Gastroesophageal sphincter (tissue), 4 donors: ENCODE results near the gene SNX3. TPM values are rescaled to one million over a fixed set of nuclear protein-coding genes. Genes with fewer than 3 reads are reported as not detected.

Experiments used
- ATAC-seq: fragments of 150-250 bp; one replicate; pipeline ENCODE4 v1.9.1; 2016; ENCODE audit warnings: mild to moderate bottlenecking, moderate library complexity
- H3K27ac ChIP-seq, 4 donors: fragments of 200-600 bp; sonication (generic) in 3 of 4; 1 replicate in 3 of 4; 2 replicates in 1 of 4; pipeline ENCODE4 v1.5.1; 2016 to 2019
- H3K27me3 ChIP-seq: fragments of 200-600 bp; sonication (generic); one replicate; pipeline ENCODE4 v1.5.1; 2019
- H3K36me3 ChIP-seq, 2 donors: fragments of 200-600 bp; sonication (generic); one replicate each; pipeline ENCODE4 v1.5.1; 2019; ENCODE audit warnings: control low read depth in 1 of 2
- H3K4me1 ChIP-seq, 3 donors: fragments of 200-600 bp; sonication (generic); 1 replicate in 2 of 3; 2 replicates in 1 of 3; pipeline ENCODE4 v1.5.1; 2016 to 2019; ENCODE audit warnings: control low read depth in 2 of 3
- H3K4me3 ChIP-seq, 2 donors: fragments of 200-600 bp; sonication (generic); one replicate each; pipeline ENCODE4 v1.5.1; 2019; ENCODE audit warnings: mild to moderate bottlenecking in 1 of 2, moderate library complexity in 1 of 2
- H3K9me3 ChIP-seq, 3 donors: fragments of 200-600 bp; sonication (generic); one replicate each; pipeline ENCODE4 v1.5.1; 2017 to 2019; ENCODE audit warnings: control low read depth in 2 of 3
- CTCF ChIP-seq, 4 experiments: fragments of 200-600 bp in 2 of 4; fragments of 450-650 bp in 2 of 4; sonication (generic) in 1 of 4; IDR thresholded peaks; one replicate each; pipeline ENCODE4 v1.5.1; 2017 to 2019; ENCODE audit warnings: antibody characterized with exemption in 4 of 4, mild to moderate bottlenecking in 2 of 4, moderate library complexity in 2 of 4
- EP300 ChIP-seq: sonication (generic); formaldehyde crosslinking; IDR thresholded peaks from one replicate; pipeline ENCODE4 v1.6.1; 2017; ENCODE audit warnings: antibody characterized with exemption, mild to moderate bottlenecking
- POLR2A ChIP-seq, 2 donors: fragments of 450-650 bp; IDR thresholded peaks; one replicate each; pipeline ENCODE4 v1.6.1; 2017; ENCODE audit warnings: antibody characterized with exemption in 2 of 2, mild to moderate bottlenecking in 2 of 2, moderate library complexity in 1 of 2
- POLR2AphosphoS5 ChIP-seq: sonication (generic); formaldehyde crosslinking; IDR thresholded peaks from one replicate; pipeline ENCODE4 v1.6.1; 2017; ENCODE audit warnings: antibody characterized with exemption
- WGBS, 2 donors: methylation state at CpG; one replicate each; pipeline ENCODE4 v1.1.5; 2018; ENCODE audit warnings: low coverage in 1 of 2; 5-methylcytosine and 5-hydroxymethylcytosine counted together
- total RNA-seq, 4 donors: library from RNA; depleted of rRNA; stranded (reverse); fragments of >200 nt; gene quantifications; one replicate each; pipeline ENCODE4 v1.1.0, GENCODE V29; 2016

Gene SNX3
- total RNA-seq, 4 donors from 2014 or later = 141 to 183 (median 160) TPM

- H3K27ac ChIP-seq = no peak overlapping the region
- ATAC-seq = no peak
- no peaks in the 10 kb centered on the region for H3K9me3 ChIP-seq
- H3K4me3 ChIP-seq = no peak overlapping the region
- TF ChIP-seq POLR2A (IDR thresholded peaks at IDR 0.05) (no peak), CTCF (IDR thresholded peaks at IDR 0.05) (no peak), POLR2AphosphoS5 (no peak), EP300 (no peak)
- peaks cover 0 to 6% (median 0%) of the 10 kb centered on the region in 3 donors for H3K4me1 ChIP-seq
- 82 to 96% methylated on average over 3 to 4 of the region's 4 CpGs for WGBS, 2 donors
- H3K27me3 ChIP-seq = no peaks in the 10 kb centered on the region
- H3K36me3 ChIP-seq = peaks cover 0 to 18% of the 10 kb centered on the region in 2 donors
Measured at GRCh38 chr6:108235127-108235526, 25.7 kb downstream of the SNX3 start.

- no peak for TF ChIP-seq EP300
- no peak for TF ChIP-seq POLR2A (IDR thresholded peaks at IDR 0.05)
- TF ChIP-seq POLR2AphosphoS5 = no peak
- TF ChIP-seq CTCF (IDR thresholded peaks at IDR 0.05) = no peak
- no peaks in the 10 kb centered on the region for H3K27me3 ChIP-seq
- WGBS, 2 donors = 70 to 73% methylated on average over 2 of the region's 8 CpGs
- H3K36me3 ChIP-seq = peaks cover 0 to 17% of the 10 kb centered on the region in 2 donors
- H3K4me1 ChIP-seq = peaks cover 0 to 6% (median 0%) of the 10 kb centered on the region in 3 donors
- H3K9me3 ChIP-seq = no peaks in the 10 kb centered on the region
- ATAC-seq = no peak
- no peak overlapping the region for H3K4me3 ChIP-seq
- H3K27ac ChIP-seq = no peak overlapping the region
Measured at GRCh38 chr6:108228416-108228815, 32.4 kb downstream of the SNX3 start.

- no peaks in the 10 kb centered on the region for H3K27me3 ChIP-seq
- WGBS, 2 donors = 96 to 100% methylated on average over 1 to 3 of the region's 3 CpGs
- H3K4me1 ChIP-seq = peaks cover 0 to 2% (median 0%) of the 10 kb centered on the region in 3 donors
- peaks cover 0 to 21% of the 10 kb centered on the region in 2 donors for H3K36me3 ChIP-seq
- H3K27ac ChIP-seq = no peak overlapping the region
- H3K9me3 ChIP-seq = no peaks in the 10 kb centered on the region
- H3K4me3 ChIP-seq = no peak overlapping the region
- no peak for ATAC-seq
- no peak for TF ChIP-seq EP300
- no peak for TF ChIP-seq POLR2A (IDR thresholded peaks at IDR 0.05)
- TF ChIP-seq CTCF (IDR thresholded peaks at IDR 0.05) = no peak
- TF ChIP-seq POLR2AphosphoS5 = no peak
Measured at GRCh38 chr6:108227290-108227689, 33.5 kb downstream of the SNX3 start.

- TF ChIP-seq POLR2AphosphoS5 (no peak), EP300 (no peak), CTCF (IDR thresholded peaks at IDR 0.05) (no peak), POLR2A (IDR thresholded peaks at IDR 0.05) (no peak)
- Histone ChIP-seq H3K4me1 (no peaks in the 10 kb centered on the region), H3K36me3 (peaks cover 0 to 57% of the 10 kb centered on the region in 2 donors), H3K27me3 (no peaks in the 10 kb centered on the region), H3K27ac (no peak overlapping the region), H3K9me3 (no peaks in the 10 kb centered on the region), H3K4me3 (no peak overlapping the region)
- ATAC-seq = no peak
- 27 to 54% methylated on average over 1 of the region's 1 CpG for WGBS, 2 donors
Measured at GRCh38 chr6:108222504-108222903, 38.3 kb downstream of the SNX3 start.

GRCh38 chr6:108222064-108222463 is 38.8 kb downstream of the SNX3 start:
- no peaks in the 10 kb centered on the region for H3K9me3 ChIP-seq
- peaks cover 0 to 61% of the 10 kb centered on the region in 2 donors for H3K36me3 ChIP-seq
- H3K27me3 ChIP-seq = no peaks in the 10 kb centered on the region
- 89 to 100% methylated on average over 1 to 2 of the region's 2 CpGs for WGBS, 2 donors
- no peak for ATAC-seq
- no peak overlapping the region for H3K27ac ChIP-seq
- TF ChIP-seq CTCF (IDR thresholded peaks at IDR 0.05) (no peak), EP300 (no peak), POLR2AphosphoS5 (no peak), POLR2A (IDR thresholded peaks at IDR 0.05) (no peak)
- H3K4me1 ChIP-seq = no peaks in the 10 kb centered on the region
- no peak overlapping the region for H3K4me3 ChIP-seq
